ENCODE results near the gene KCNMB3.
"Not testable (repeated sequence)": the region's sequence is repeated elsewhere in the genome, so short reads cannot be mapped to it uniquely, and the experiment has no call there.

DNA sequence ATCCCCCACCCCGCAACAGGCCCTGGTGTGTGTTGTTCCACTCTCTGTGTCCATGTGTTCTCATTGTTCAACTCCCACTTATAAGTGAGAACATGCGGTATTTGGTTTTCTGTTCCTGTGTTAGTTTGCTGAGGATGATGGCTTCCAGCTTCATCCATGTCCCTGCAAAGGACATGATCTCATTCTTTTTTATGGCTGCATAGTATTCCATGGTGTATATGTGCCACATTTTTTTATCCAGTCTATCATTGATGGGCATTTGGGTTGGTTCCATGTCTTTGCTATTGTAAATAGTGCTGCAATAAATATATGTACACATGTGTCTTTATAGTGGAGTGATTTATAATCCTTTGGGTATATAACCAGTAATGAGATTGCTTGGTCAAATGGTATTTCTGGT lies 23.5 kb upstream of the KCNMB3 start:
- TF ChIP-seq, protein P1, sequence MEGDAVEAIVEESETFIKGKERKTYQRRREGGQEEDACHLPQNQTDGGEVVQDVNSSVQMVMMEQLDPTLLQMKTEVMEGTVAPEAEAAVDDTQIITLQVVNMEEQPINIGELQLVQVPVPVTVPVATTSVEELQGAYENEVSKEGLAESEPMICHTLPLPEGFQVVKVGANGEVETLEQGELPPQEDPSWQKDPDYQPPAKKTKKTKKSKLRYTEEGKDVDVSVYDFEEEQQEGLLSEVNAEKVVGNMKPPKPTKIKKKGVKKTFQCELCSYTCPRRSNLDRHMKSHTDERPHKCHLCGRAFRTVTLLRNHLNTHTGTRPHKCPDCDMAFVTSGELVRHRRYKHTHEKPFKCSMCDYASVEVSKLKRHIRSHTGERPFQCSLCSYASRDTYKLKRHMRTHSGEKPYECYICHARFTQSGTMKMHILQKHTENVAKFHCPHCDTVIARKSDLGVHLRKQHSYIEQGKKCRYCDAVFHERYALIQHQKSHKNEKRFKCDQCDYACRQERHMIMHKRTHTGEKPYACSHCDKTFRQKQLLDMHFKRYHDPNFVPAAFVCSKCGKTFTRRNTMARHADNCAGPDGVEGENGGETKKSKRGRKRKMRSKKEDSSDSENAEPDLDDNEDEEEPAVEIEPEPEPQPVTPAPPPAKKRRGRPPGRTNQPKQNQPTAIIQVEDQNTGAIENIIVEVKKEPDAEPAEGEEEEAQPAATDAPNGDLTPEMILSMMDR (IDR thresholded peaks at IDR 0.05), result not testable (repeated sequence)
- TF ChIP-seq EP300, POLR2A (IDR thresholded peaks at IDR 0.05): not testable (repeated sequence)

Data from upper lobe of left lung (tissue), 4 donors.